ENCODE data around the gene RIBC2.

RIBC2 gene

GRCh38 chr22:45480717-45481116 is 67.2 kb downstream of the RIBC2 start:
- CTCF ChIA-PET: no interaction called here
- Mint-ChIP-seq H3K4me3 (no peak overlapping the region), H3K9me3 (peaks cover 1% of the 10 kb centered on the region), H3K27ac (no peak overlapping the region), H3K36me3 (no peaks in the 10 kb centered on the region), H3K27me3 (peaks cover 18% of the 10 kb centered on the region), H3K4me1 (no peaks in the 10 kb centered on the region)
- no peak for DNase-seq

GRCh38 chr22:45481661-45482060 is 68.2 kb downstream of the RIBC2 start:
- H3K36me3 Mint-ChIP-seq: no peaks in the 10 kb centered on the region
- no peak overlapping the region for H3K4me3 Mint-ChIP-seq
- CTCF ChIA-PET: interaction anchor here (0.6 kb wide), 1 partner anchor 220 kb away, joined by 3 read pairs; no protein-coding TSS in a partner anchor
- H3K4me1 Mint-ChIP-seq: no peaks in the 10 kb centered on the region
- no peak for DNase-seq
- H3K27ac Mint-ChIP-seq: no peak overlapping the region
- H3K9me3 Mint-ChIP-seq: peaks cover 1% of the 10 kb centered on the region
- H3K27me3 Mint-ChIP-seq: peaks cover 18% of the 10 kb centered on the region

Measured in activated naive CD4-positive, alpha-beta T cell treated with anti-CD3 and anti-CD28 coated beads, Interleukin-2, amount 10 ng/mL, durations not matched to agents 7 days and 5 days (primary cell).